Measurements from ENCODE around the gene REN.

The REN gene

GRCh38 chr1:204166219-204166618 lies at the start of gene REN:
REN (minus strand) TSS chr1:204166337; CDS start chr1:204166293, 44 bp downstream.
- no peak for ATAC-seq

DNA sequence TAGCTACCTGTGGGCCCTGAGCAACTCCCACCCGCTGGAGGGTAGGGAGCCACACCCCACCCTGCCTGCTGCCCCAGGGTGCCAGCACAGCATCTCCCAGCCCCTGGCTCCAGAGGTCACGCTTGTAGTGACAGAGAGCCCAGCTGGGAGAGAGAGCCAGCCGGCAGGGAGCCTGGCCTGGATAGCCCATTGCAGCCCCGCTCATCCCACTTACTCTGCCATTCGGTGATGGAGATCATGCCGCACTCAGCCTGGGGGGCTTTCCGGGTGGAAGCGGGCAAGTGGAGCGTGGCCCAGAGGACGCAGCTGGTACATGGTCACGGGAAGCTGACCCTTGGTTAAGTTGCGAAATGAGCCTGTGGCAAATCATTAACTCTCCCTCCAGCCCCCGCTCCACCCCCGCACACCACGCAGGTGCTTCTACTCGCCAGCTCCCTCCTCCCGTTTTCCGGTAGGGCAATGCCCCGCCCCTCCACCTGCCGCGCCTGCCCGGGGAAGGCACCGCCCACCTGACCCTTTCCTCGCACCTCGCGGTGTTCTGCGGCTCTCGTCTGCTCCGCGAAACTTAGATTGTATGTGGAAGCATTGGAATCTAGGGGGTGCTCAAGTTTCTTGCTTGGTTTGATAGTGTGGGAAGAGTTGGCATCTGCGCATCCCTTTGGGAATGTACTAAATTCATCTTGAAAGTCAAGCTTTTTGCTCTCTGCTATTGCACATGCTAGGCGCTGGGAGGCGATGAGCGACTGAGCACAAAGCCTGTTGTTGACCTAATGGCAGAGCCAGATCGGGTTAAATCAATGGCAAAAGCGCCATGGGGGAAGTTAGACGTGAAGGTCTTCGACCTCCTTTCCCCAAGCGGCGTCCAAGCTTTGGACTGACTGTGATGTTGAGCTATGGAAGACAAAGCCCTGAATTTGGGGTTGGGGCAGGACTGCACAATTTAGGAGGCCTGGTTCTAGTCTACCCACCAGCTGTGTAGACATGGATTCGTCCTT lies 47.8 kb upstream of the REN start, which contains the start of gene GOLT1A:
TSS of gene GOLT1A (minus strand) at position 321 of the 995 bp plus-strand sequence. CDS start at position 239, 82 bp downstream.
- peak in 1 of 2 donors; percentile 28 for ATAC-seq

DNA sequence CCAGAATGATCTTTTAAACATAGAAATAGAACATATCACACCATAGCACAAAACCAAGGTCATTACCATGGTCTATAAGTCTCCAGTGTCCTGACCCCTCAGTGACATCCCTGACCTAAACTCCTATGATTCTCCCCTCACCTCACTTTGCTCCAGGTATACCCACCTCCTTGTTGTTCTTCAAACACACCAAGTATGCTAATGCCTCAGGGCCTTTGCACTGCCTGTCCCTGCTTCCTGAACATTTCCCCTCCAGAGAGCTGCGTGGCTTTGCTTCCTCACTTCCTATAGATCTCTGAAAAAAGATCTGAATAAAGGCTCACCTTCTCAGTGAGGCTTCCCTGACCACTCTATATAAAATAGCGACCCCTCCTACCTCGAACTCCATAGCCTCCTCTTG lies 46.6 kb upstream of the REN start:
- no peak for ATAC-seq

DNA sequence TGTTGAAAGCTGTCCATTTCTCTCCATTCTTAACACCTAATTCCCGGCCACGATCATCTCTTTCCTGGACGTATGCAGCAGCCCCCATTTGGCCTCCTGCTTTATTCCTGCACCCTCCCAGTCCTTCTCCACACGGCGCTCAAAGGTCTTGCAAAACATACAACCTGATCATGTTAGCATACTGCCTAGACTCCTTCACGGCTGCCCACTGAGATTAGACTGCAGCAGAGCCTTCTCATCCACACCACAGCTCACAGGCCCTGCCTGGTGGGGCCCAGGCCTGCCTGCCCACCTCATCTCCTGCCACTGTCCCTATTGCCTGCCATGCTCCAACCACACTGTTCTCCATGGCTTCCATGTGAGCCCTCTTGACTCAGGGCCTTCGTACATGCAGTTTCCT lies 44.9 kb upstream of the REN start:
- ATAC-seq = no peak

DNA sequence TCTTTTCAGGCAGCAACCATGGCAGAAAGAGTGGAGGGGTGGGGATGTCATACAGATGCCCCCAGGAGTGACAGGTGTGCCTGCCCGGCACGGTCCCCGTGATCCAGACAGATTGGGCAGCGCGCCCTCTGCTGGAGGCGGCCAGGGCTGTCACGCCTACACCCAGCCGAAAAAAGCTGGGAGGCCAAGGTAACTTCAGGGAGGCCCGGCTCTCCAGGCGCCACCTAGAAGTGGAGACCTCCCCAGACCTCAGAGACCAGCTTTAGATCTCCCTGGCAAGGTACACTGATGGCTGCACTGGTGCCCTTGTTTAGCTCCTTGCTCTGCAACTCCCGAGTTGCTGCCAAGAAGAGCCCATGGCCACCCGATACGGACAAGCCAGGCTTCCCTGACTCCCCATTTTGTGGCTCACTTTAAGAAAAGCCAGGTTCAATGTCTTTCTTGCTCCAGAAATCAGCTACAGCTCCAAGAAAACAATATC lies 41.0 kb upstream of the REN start:
- ATAC-seq = peak; percentile 84 to 88

- ATAC-seq = no peak
Observed at GRCh38 chr1:204206121-204206520, 40.0 kb upstream of the REN start.

GRCh38 chr1:204205486-204205885 lies 39.3 kb upstream of the REN start:
- ATAC-seq = no peak

GRCh38 chr1:204204944-204205343 lies 38.8 kb upstream of the REN start:
- ATAC-seq = no peak

- no peak for ATAC-seq
Observed at GRCh38 chr1:204203206-204203767, 37.1 kb upstream of the REN start.

- no peak for ATAC-seq
Observed at GRCh38 chr1:204202481-204202880, 36.3 kb upstream of the REN start.

- no peak for ATAC-seq
Observed at GRCh38 chr1:204201348-204202040, 35.4 kb upstream of the REN start.

GRCh38 chr1:204199579-204199978 lies 33.4 kb upstream of the REN start:
- no peak for ATAC-seq

GRCh38 chr1:204198348-204199340 lies 32.5 kb upstream of the REN start:
- ATAC-seq = no peak

- ATAC-seq = no peak
Observed at GRCh38 chr1:204197068-204197467, 30.9 kb upstream of the REN start.

DNA sequence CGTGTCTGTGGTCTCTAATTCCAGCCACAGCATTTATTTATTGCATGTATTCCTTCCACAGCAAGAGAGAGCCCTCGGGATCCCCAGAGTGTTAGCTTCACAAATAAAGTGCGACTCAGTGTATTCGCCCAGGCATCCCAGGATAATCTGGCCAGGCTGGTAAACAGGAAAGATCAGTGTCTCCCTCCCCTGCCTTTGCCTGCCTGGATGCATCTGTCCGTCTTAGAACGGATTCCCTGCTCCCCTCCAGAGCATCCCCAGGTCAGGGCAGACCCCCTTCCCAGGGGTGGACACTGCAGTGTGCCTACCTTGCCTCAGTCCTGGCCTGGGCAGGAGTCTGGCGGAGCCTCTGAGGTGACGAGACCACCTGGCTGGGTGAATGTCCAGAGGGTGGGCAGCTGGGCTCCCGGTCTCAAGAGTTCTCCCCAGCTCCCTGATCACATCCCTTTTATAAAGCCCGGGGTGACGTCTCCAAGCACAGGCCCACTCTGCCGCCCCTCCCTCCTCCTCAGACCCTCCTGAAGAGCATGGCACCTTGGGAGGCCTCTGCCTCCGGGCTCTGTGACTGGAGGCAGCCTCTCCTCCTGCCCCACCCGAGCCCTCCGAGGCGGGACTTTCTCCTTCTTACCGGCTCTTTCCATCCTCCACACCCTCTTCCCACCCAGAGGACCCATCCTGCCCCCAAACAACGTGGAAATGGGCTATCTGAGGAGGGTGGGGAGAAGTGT lies 30.1 kb upstream of the REN start, which contains the start of gene KISS1:
TSS of gene KISS1 (minus strand) at position 424 of the 728 bp plus-strand sequence. CDS start 3,615 bp downstream, outside the sequence.
- ATAC-seq = no peak

DNA sequence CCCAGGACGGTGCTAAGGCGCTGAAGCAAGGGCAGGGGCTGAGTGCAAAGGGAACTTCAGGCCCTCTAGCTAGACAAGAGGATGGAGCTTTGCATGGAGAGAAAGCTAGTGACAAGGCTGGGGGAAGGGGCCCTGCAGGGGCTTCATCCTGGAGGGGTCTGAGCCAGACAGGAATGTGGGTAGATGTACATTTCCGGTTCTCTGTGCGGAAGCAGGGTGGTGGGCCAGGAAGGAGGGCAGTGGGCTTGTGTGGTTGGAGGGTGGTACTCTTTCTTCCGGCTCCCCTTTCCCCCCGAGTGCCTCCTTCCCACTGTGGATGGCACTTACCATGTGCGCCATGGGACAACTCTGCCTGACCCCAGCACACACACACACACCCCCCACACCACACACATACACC lies 28.6 kb upstream of the REN start:
- no peak for ATAC-seq

GRCh38 chr1:204194080-204194479 lies 27.9 kb upstream of the REN start:
- no peak for ATAC-seq

GRCh38 chr1:204192589-204193352 lies 26.6 kb upstream of the REN start:
- no peak for ATAC-seq

GRCh38 chr1:204192046-204192445 lies 25.9 kb upstream of the REN start:
- no peak for ATAC-seq

DNA sequence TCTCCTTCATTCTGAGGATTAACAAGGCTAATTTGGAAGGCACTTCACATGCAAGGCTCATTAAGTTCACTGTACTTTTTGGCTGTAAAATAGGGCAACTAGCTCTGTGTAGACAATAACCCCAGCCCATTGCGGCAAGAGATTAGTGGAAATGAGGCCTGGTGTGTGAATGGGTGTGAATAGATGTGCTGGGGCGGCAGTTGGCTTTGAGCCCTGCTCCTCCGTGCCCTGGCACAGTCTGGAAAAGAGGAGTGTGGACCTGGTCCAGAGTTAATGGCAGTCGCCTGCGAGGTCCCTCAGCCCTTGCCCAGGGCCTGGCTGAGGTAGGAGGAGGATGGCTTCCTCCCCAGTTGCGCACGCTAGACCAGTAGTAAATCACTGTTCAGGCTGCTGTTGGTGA lies 25.3 kb upstream of the REN start:
- ATAC-seq = no peak
